Body of pancreas (tissue), 4 donors: Measurements from ENCODE around the gene CMKLR1.

Experiments used
- CTCF ChIP-seq, 7 experiments: fragments of 450-650 bp in 4 of 7; fragments of 200-600 bp in 3 of 7; sonication (generic) in 3 of 7; IDR thresholded peaks; one replicate each; pipeline ENCODE4 v1.5.1; 2016 to 2019; ENCODE audit warnings: antibody characterized with exemption in 7 of 7
- POLR2A ChIP-seq, 3 donors: fragments of 450-650 bp; IDR thresholded peaks; one replicate each; pipeline ENCODE4 v1.6.1; 2016; ENCODE audit warnings: antibody characterized with exemption in 3 of 3, mild to moderate bottlenecking in 2 of 3

GRCh38 chr12:108371801-108372344 lies 32.8 kb upstream of the CMKLR1 start:
- TF ChIP-seq CTCF (IDR thresholded peaks at IDR 0.05) (no peak), POLR2A (IDR thresholded peaks at IDR 0.05) (no peak)
